HepG2 (cell line): ENCODE data around the gene DDX23. TPM values are rescaled to one million over a fixed set of nuclear protein-coding genes. Genes with fewer than 3 reads are reported as not detected.

ENCODE experiments used
- CBX2 ChIP-seq, 2 experiments: fragments of 200-600 bp in 1 of 2; sonication (generic); formaldehyde crosslinking in 1 of 2; IDR thresholded peaks; 2 replicates each; pipeline versions ENCODE4 v1.7.0 to v1.8.1; 2018 to 2022; ENCODE audit warnings: low read depth in 2 of 2, low read length in 1 of 2, mild to moderate bottlenecking in 1 of 2, missing genetic modification reagents in 1 of 2
- CENPX ChIP-seq: sonication (generic); formaldehyde crosslinking; IDR thresholded peaks from 2 replicates; pipeline ENCODE4 v1.9.0; 2021; ENCODE audit warnings: mild to moderate bottlenecking, missing genetic modification reagents, moderate library complexity
- KLF13 ChIP-seq: sonication (generic); formaldehyde crosslinking; IDR thresholded peaks from 2 replicates; pipeline ENCODE4 v1.4.0; 2020; ENCODE audit warnings: mild to moderate bottlenecking, missing genetic modification reagents
- SOX13 ChIP-seq, 3 experiments: fragments of 450-650 bp in 1 of 3; sonication (generic) in 1 of 3; formaldehyde crosslinking in 1 of 3; IDR thresholded peaks in 2 of 3; conservative IDR thresholded peaks in 1 of 3; 2 replicates each; pipeline versions ENCODE4 v1.5.0 to v1.6.1; 2016 to 2020; ENCODE audit warnings: antibody characterized with exemption in 1 of 3, mild to moderate bottlenecking in 1 of 3, missing compliant biosample characterization in 1 of 3, missing genetic modification reagents in 1 of 3, moderate library complexity in 1 of 3
- TAF1 ChIP-seq: sonication (generic); formaldehyde crosslinking; IDR thresholded peaks from 2 replicates; pipeline ENCODE4 v1.4.0; 2020; ENCODE audit warnings: missing genetic modification reagents
- ZKSCAN5 ChIP-seq: sonication (generic); formaldehyde crosslinking; IDR thresholded peaks from 2 replicates; pipeline ENCODE4 v1.5.1; 2020; ENCODE audit warnings: mild to moderate bottlenecking, missing genetic modification reagents
- ZNF337 ChIP-seq: sonication (generic); formaldehyde crosslinking; IDR thresholded peaks from 2 replicates; pipeline ENCODE4 v1.5.1; 2020; ENCODE audit warnings: missing genetic modification reagents, low read depth, mild to moderate bottlenecking, borderline replicate concordance
- ZNF441 ChIP-seq: sonication (generic); formaldehyde crosslinking; IDR thresholded peaks from 2 replicates; pipeline ENCODE4 v1.7.0; 2021; ENCODE audit warnings: missing genetic modification reagents, borderline replicate concordance
- ZNF543 ChIP-seq: sonication (generic); formaldehyde crosslinking; IDR thresholded peaks from 2 replicates; pipeline ENCODE4 v1.4.0; 2020; ENCODE audit warnings: mild to moderate bottlenecking, missing genetic modification reagents
- polyA plus RNA-seq, 8 experiments: library from polyadenylated mRNA; depleted of rRNA in 3 of 8; stranded (reverse) in 7 of 8; unstranded in 1 of 8; fragments of >200 nt; fragmentation: Illumina TruSeq in 4 of 8; extraction: Trizol in 4 of 8; gene quantifications; 2 replicates each; pipeline versions ENCODE4 v1.2.1 to v1.2.3, GENCODE V29; 2011 to 2016; ENCODE audit warnings: low read depth in 4 of 8, missing spikeins in 1 of 8, mixed read lengths in 1 of 8; ENCODE audit not compliant: insufficient read depth in 1 of 8
- total RNA-seq, 5 experiments: library from RNA; depleted of rRNA; stranded (reverse); fragments of >200 nt; fragmentation: Illumina TruSeq; extraction: Trizol; gene quantifications; 2 replicates each; pipeline ENCODE4 v1.2.3, GENCODE V29; 2016; ENCODE audit warnings: low read depth in 1 of 5
- TF ChIP-seq, protein P1 (sequence below): sonication (generic); formaldehyde crosslinking; IDR thresholded peaks from 2 replicates; pipeline ENCODE4 v1.8.1; 2023; ENCODE audit warnings: mild to moderate bottlenecking, inconsistent platforms, moderate library complexity, missing genetic modification reagents, borderline replicate concordance
- TF ChIP-seq, protein P2 (sequence below): sonication (generic); formaldehyde crosslinking; conservative IDR thresholded peaks from 2 replicates; pipeline ENCODE4 v1.4.0; 2020; ENCODE audit warnings: missing genetic modification reagents
- TF ChIP-seq, protein P3 (sequence below): sonication (generic); formaldehyde crosslinking; IDR thresholded peaks from 2 replicates; pipeline ENCODE4 v1.8.1; 2022; ENCODE audit warnings: low read depth, mild to moderate bottlenecking, missing genetic modification reagents
- TF ChIP-seq, protein P4 (sequence below): sonication (generic); formaldehyde crosslinking; IDR thresholded peaks from 2 replicates; pipeline ENCODE4 v1.5.0; 2020; ENCODE audit warnings: missing genetic modification reagents
- TF ChIP-seq, protein P5 (sequence below): sonication (generic); formaldehyde crosslinking; IDR thresholded peaks from 2 replicates; pipeline ENCODE4 v1.5.1; 2020; ENCODE audit warnings: mild to moderate bottlenecking, missing genetic modification reagents, borderline replicate concordance

The DDX23 gene
- total and polyA plus RNA-seq, 2 of the 13 experiments (the other 11 are each of a cell fraction or from before 2014, with no cell fraction given), result 35.7 to 90.0 TPM

DNA sequence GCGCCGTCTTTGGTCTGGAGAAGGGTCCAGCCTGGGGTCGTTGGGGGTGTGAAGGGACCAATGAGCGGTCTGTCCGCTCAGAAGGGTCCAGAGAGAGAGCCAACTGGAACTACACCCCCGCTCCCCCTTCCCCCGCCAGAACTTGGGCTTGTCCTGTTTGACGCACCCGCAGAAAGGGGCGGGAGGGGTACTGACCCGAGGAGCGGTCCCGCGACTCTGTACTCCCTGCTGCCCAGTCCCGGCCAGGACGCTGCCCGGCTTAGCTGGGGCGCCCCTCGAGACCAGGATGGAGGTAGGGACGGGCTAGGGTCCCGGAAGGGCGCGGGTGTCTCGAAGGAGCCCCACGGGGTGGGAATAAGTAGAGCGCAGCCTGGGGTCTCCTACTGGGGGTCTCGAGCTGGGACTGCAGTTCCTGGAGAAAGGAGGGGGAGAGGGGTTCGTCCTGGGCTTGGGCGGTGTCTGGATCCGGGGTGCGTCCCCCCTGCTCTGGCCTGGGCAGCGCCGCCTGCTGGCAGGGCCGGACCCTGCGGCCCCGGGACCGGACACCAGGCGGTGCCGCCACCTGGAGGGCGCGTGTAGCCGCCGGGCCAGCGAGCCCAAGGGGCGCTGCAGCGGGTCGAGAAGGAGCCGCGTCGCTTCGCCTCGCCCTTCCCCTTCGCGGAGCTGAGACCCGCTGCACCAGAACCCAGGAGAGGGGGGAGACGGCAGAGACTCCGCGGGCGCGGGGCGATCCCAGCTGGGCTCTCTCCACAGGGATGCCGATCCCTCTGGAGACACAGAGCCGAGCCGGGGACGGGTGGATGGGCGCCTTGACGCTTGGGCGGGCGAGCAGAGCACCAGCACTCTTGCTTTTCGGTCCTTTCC lies 37.5 kb downstream of the DDX23 start (continued):
- TF ChIP-seq, protein P1, sequence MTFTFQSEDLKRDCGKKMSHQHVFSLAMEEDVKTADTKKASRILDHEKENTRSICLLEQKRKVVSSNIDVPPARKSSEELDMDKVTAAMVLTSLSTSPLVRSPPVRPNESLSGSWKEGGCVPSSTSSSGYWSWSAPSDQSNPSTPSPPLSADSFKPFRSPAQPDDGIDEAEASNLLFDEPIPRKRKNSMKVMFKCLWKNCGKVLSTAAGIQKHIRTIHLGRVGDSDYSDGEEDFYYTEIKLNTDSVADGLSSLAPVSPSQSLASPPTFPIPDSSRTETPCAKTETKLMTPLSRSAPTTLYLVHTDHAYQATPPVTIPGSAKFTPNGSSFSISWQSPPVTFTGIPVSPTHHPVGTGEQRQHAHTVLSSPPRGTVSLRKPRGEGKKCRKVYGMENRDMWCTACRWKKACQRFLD (CRISPR knock-in tag), result peak; percentile 70; the same call in 1 of the 2 replicates
- TF ChIP-seq ZKSCAN5 (CRISPR knock-in tag) (no peak), CENPX (no peak), ZNF543 (CRISPR knock-in tag) (no peak), TAF1 (peak; percentile 40; the same call in 1 of the 2 replicates), KLF13 (CRISPR knock-in tag) (no peak), SOX13 (IDR thresholded peaks at IDR 0.05) (no peak), SOX13 (CRISPR knock-in tag; conservative IDR thresholded peaks at IDR 0.05 in 1 of 2, IDR thresholded peaks at IDR 0.05 in 1 of 2) (peak in 1 of 2 experiments; percentile 28; a peak in 1 of 4 replicates), ZNF337 (CRISPR knock-in tag) (no peak), ZNF441 (CRISPR knock-in tag) (no peak), CBX2 (IDR thresholded peaks at IDR 0.05; ENCODE audit: low read depth, low read length) (no peak), CBX2 (CRISPR knock-in tag; IDR thresholded peaks at IDR 0.05; ENCODE audit: low read depth) (no peak; the same call in 1 of the 2 replicates)
- TF ChIP-seq, protein P2, sequence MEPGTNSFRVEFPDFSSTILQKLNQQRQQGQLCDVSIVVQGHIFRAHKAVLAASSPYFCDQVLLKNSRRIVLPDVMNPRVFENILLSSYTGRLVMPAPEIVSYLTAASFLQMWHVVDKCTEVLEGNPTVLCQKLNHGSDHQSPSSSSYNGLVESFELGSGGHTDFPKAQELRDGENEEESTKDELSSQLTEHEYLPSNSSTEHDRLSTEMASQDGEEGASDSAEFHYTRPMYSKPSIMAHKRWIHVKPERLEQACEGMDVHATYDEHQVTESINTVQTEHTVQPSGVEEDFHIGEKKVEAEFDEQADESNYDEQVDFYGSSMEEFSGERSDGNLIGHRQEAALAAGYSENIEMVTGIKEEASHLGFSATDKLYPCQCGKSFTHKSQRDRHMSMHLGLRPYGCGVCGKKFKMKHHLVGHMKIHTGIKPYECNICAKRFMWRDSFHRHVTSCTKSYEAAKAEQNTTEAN (CRISPR knock-in tag), result no peak
- TF ChIP-seq, protein P3, sequence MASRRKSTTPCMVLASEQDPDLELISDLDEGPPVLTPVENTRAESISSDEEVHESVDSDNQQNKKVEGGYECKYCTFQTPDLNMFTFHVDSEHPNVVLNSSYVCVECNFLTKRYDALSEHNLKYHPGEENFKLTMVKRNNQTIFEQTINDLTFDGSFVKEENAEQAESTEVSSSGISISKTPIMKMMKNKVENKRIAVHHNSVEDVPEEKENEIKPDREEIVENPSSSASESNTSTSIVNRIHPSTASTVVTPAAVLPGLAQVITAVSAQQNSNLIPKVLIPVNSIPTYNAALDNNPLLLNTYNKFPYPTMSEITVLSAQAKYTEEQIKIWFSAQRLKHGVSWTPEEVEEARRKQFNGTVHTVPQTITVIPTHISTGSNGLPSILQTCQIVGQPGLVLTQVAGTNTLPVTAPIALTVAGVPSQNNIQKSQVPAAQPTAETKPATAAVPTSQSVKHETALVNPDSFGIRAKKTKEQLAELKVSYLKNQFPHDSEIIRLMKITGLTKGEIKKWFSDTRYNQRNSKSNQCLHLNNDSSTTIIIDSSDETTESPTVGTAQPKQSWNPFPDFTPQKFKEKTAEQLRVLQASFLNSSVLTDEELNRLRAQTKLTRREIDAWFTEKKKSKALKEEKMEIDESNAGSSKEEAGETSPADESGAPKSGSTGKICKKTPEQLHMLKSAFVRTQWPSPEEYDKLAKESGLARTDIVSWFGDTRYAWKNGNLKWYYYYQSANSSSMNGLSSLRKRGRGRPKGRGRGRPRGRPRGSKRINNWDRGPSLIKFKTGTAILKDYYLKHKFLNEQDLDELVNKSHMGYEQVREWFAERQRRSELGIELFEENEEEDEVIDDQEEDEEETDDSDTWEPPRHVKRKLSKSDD (CRISPR knock-in tag), result no peak
- TF ChIP-seq, protein P4, sequence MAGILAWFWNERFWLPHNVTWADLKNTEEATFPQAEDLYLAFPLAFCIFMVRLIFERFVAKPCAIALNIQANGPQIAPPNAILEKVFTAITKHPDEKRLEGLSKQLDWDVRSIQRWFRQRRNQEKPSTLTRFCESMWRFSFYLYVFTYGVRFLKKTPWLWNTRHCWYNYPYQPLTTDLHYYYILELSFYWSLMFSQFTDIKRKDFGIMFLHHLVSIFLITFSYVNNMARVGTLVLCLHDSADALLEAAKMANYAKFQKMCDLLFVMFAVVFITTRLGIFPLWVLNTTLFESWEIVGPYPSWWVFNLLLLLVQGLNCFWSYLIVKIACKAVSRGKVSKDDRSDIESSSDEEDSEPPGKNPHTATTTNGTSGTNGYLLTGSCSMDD (CRISPR knock-in tag), result 0 out of 2 replicates have a peak, but pooled peaks have one; percentile 44
- TF ChIP-seq, protein P5, sequence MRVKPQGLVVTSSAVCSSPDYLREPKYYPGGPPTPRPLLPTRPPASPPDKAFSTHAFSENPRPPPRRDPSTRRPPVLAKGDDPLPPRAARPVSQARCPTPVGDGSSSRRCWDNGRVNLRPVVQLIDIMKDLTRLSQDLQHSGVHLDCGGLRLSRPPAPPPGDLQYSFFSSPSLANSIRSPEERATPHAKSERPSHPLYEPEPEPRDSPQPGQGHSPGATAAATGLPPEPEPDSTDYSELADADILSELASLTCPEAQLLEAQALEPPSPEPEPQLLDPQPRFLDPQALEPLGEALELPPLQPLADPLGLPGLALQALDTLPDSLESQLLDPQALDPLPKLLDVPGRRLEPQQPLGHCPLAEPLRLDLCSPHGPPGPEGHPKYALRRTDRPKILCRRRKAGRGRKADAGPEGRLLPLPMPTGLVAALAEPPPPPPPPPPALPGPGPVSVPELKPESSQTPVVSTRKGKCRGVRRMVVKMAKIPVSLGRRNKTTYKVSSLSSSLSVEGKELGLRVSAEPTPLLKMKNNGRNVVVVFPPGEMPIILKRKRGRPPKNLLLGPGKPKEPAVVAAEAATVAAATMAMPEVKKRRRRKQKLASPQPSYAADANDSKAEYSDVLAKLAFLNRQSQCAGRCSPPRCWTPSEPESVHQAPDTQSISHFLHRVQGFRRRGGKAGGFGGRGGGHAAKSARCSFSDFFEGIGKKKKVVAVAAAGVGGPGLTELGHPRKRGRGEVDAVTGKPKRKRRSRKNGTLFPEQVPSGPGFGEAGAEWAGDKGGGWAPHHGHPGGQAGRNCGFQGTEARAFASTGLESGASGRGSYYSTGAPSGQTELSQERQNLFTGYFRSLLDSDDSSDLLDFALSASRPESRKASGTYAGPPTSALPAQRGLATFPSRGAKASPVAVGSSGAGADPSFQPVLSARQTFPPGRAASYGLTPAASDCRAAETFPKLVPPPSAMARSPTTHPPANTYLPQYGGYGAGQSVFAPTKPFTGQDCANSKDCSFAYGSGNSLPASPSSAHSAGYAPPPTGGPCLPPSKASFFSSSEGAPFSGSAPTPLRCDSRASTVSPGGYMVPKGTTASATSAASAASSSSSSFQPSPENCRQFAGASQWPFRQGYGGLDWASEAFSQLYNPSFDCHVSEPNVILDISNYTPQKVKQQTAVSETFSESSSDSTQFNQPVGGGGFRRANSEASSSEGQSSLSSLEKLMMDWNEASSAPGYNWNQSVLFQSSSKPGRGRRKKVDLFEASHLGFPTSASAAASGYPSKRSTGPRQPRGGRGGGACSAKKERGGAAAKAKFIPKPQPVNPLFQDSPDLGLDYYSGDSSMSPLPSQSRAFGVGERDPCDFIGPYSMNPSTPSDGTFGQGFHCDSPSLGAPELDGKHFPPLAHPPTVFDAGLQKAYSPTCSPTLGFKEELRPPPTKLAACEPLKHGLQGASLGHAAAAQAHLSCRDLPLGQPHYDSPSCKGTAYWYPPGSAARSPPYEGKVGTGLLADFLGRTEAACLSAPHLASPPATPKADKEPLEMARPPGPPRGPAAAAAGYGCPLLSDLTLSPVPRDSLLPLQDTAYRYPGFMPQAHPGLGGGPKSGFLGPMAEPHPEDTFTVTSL, result no peak
